K562 (cell line): Measurements from ENCODE around the gene PITRM1. TPM values are rescaled to one million over a fixed set of nuclear protein-coding genes. Genes with fewer than 3 reads are reported as not detected.

ENCODE experiments used
- ATAC-seq: fragments of 200-7000 bp; cut with Tn5 transposase; 3 replicates; pipeline ENCODE4 v1.9.1; 2020; ENCODE audit warnings: moderate library complexity
- BruUV-seq: library from RNA; stranded (reverse); fragments of 400-500 nt; replicated peaks from 2 replicates; lab custom pipeline; 2021; lab: Mats Ljungman, UMichigan
- CTCF ChIA-PET: fragments of 300-600 bp; formaldehyde crosslinking; extraction: SDS; loops from one replicate; lab custom pipeline; 2021; ENCODE audit warnings: low intra/inter-chr PET ratio; lab: Yijun Ruan, JAX
- POLR2A ChIA-PET: fragments of 300-600, 350-650 bp; sonication (Branson Sonifier 250); formaldehyde crosslinking; extraction: SDS; loops from one replicate; lab custom pipeline; 2021; ENCODE audit warnings: antibody characterized with exemption, inconsistent platforms; lab: Yijun Ruan, JAX
- DNase-seq, 4 experiments: peaks; one replicate each; pipeline versions ENCODE4 v3.0.0 to v3.0.0-alpha.2; 2011 to 2018; ENCODE audit warnings: low spot score in 3 of 4, mixed read lengths in 3 of 4; ENCODE audit errors: extremely low read depth in 1 of 4
- FAIRE-seq: peaks from 2 replicates; lab custom pipeline; 2011; peaks lifted over from hg19 to GRCh38; lab: Jason Lieb, UNC
- H2AFZ ChIP-seq: 2 replicates; pipeline ENCODE4 v1.6.0; 2011; ENCODE audit warnings: low read depth, low read length, control low read depth, inconsistent platforms
- H3K27ac ChIP-seq: fragments of 200-600 bp; 3 replicates; pipeline ENCODE4 v1.8.0; 2011; ENCODE audit warnings: low read depth, mild to moderate bottlenecking, control low read depth, inconsistent platforms, low read length, moderate library complexity, mixed read lengths; ENCODE audit errors: extremely low read depth
- H3K27me3 ChIP-seq, 2 experiments: fragments of 300-600 bp in 1 of 2; 2 replicates in 1 of 2; 3 replicates in 1 of 2; pipeline versions ENCODE4 v1.6.0 to v1.8.0; 2011; ENCODE audit warnings: inconsistent platforms in 2 of 2, low read length in 2 of 2, mild to moderate bottlenecking in 1 of 2, mixed read lengths in 1 of 2, moderate library complexity in 1 of 2; ENCODE audit not compliant: control insufficient read depth in 2 of 2, insufficient read depth in 2 of 2
- H3K36me3 ChIP-seq: fragments of 300-600 bp; 3 replicates; pipeline ENCODE4 v1.8.0; 2011; ENCODE audit warnings: mild to moderate bottlenecking, low read length, inconsistent platforms; ENCODE audit not compliant: control insufficient read depth, insufficient read depth
- H3K4me1 ChIP-seq, 2 experiments: fragments of 200-600 bp in 1 of 2; replicated peaks in 1 of 2; 2 replicates in 1 of 2; 3 replicates in 1 of 2; pipeline versions ENCODE4 v1.5.1 to v1.8.0; 2011; ENCODE audit warnings: inconsistent platforms in 2 of 2, low read length in 2 of 2, mild to moderate bottlenecking in 1 of 2, mixed read lengths in 1 of 2, moderate library complexity in 1 of 2; ENCODE audit not compliant: control insufficient read depth in 2 of 2, insufficient read depth in 2 of 2
- H3K4me2 ChIP-seq: 2 replicates; pipeline ENCODE4 v1.6.1; 2011; ENCODE audit warnings: low read length, control low read depth, inconsistent platforms, mixed read lengths; ENCODE audit not compliant: insufficient read depth
- H3K4me3 ChIP-seq: fragments of 200-600 bp; sonication (generic), shearing (Covaris generic); 2 replicates; pipeline ENCODE4 v1.5.1; 2016; ENCODE audit warnings: control low read depth, inconsistent platforms
- H3K79me2 ChIP-seq: fragments of 200-600 bp; 3 replicates; pipeline ENCODE4 v1.8.0; 2011; ENCODE audit warnings: low read length, inconsistent platforms; ENCODE audit not compliant: control insufficient read depth, insufficient read depth
- H3K9ac ChIP-seq, 2 experiments: 2 replicates each; pipeline versions ENCODE4 v1.6.0 to v1.6.1; 2011; ENCODE audit warnings: low read depth in 2 of 2, low read length in 2 of 2, control low read depth in 1 of 2, inconsistent platforms in 1 of 2, mild to moderate bottlenecking in 1 of 2, mixed read lengths in 1 of 2; ENCODE audit not compliant: insufficient read depth in 1 of 2
- H3K9me1 ChIP-seq: one replicate; pipeline ENCODE4 v1.6.0; 2011; ENCODE audit warnings: inconsistent platforms, mild to moderate bottlenecking, low read length, moderate library complexity; ENCODE audit not compliant: control insufficient read depth, insufficient read depth
- H3K9me3 ChIP-seq: replicated peaks from 2 replicates; pipeline ENCODE4 v1.5.1; 2011; ENCODE audit warnings: low read depth, low read length, inconsistent platforms; ENCODE audit not compliant: control insufficient read depth, insufficient read depth
- H4K20me1 ChIP-seq: replicated peaks from 2 replicates; pipeline ENCODE4 v1.6.1; 2011; ENCODE audit warnings: low read length, inconsistent platforms, mixed read lengths; ENCODE audit not compliant: control insufficient read depth, insufficient read depth
- CCAR2 ChIP-seq: fragments of 200-400 bp; formaldehyde crosslinking; IDR thresholded peaks from 2 replicates; pipeline ENCODE4 v1.6.1; 2017; ENCODE audit warnings: mild to moderate bottlenecking, low read depth, low read length
- FOSL1 ChIP-seq: fragments of 200-800 bp; sonication (Bioruptor generic); conservative IDR thresholded peaks from 2 replicates; pipeline ENCODE4 v1.6.1; 2016; ENCODE audit warnings: missing genetic modification characterization, missing compliant biosample characterization
- GTF3C2 ChIP-seq: IDR thresholded peaks from 3 replicates; pipeline ENCODE4 v1.6.1; 2011; ENCODE audit warnings: borderline replicate concordance, mild to moderate bottlenecking, moderate library complexity; ENCODE audit not compliant: insufficient read length; ENCODE audit errors: extremely low read depth
- MAZ ChIP-seq, 2 experiments: fragments of 450-650 bp in 1 of 2; sonication (generic) in 1 of 2; formaldehyde crosslinking; IDR thresholded peaks in 1 of 2; conservative IDR thresholded peaks in 1 of 2; 2 replicates each; pipeline versions ENCODE4 v1.4.0 to v1.5.0; 2020; ENCODE audit warnings: mild to moderate bottlenecking in 1 of 2, missing genetic modification reagents in 1 of 2
- NEUROD1 ChIP-seq: fragments of 150-350 bp; IDR thresholded peaks from 2 replicates; pipeline ENCODE4 v1.6.1; 2014; ENCODE audit warnings: borderline replicate concordance, low read length, low read depth; ENCODE audit not compliant: partially characterized antibody
- PCBP2 ChIP-seq: fragments of 200-400 bp; formaldehyde crosslinking; IDR thresholded peaks from 2 replicates; pipeline ENCODE4 v1.6.1; 2018; ENCODE audit warnings: low read length, low read depth, mild to moderate bottlenecking, moderate library complexity; ENCODE audit not compliant: poor library complexity, severe bottlenecking
- PHB ChIP-seq: fragments of 250-450 bp; sonication (Bioruptor Pico); IDR thresholded peaks from 2 replicates; pipeline ENCODE4 v1.5.0; 2021
- POLR2AphosphoS5 ChIP-seq: IDR thresholded peaks from 2 replicates; pipeline ENCODE4 v1.6.1; 2011; ENCODE audit warnings: mild to moderate bottlenecking, low read depth, low read length, moderate library complexity; ENCODE audit not compliant: control insufficient read depth, insufficient read depth
- TEAD1 ChIP-seq, 2 experiments: fragments of 450-650 bp in 1 of 2; sonication (generic) in 1 of 2; formaldehyde crosslinking; IDR thresholded peaks; 2 replicates each; pipeline versions ENCODE4 v1.4.0 to v1.8.0; 2020 to 2022; ENCODE audit warnings: mild to moderate bottlenecking in 2 of 2, missing genetic modification reagents in 1 of 2
- TGIF2 ChIP-seq: sonication (generic); formaldehyde crosslinking; IDR thresholded peaks from 2 replicates; pipeline ENCODE4 v1.8.1; 2022; ENCODE audit warnings: mild to moderate bottlenecking, missing genetic modification reagents, moderate library complexity
- ZEB2 ChIP-seq: fragments of 450-650 bp; IDR thresholded peaks from 2 replicates; pipeline ENCODE4 v1.6.1; 2016
- ZFP36 ChIP-seq: fragments of 150-350 bp; IDR thresholded peaks from 2 replicates; pipeline ENCODE4 v1.6.1; 2018; ENCODE audit warnings: low read length, low read depth; ENCODE audit not compliant: partially characterized antibody
- ZNF57 ChIP-seq: fragments of 450-650 bp; formaldehyde crosslinking; IDR thresholded peaks from 2 replicates; pipeline ENCODE4 v1.4.0; 2020; ENCODE audit warnings: mild to moderate bottlenecking, moderate library complexity
- WGBS: fragments of 100-300 bp; shearing (Covaris generic); methylation state at CpG from one replicate; pipeline ENCODE4 v1.1.6; 2016; ENCODE audit warnings: low coverage, mixed read lengths; ENCODE audit not compliant: insufficient coverage; ENCODE audit errors: missing lambda C conversion rate; 5-methylcytosine and 5-hydroxymethylcytosine counted together
- in situ Hi-C: fragments of 300-500 bp; cut with MboI; formaldehyde crosslinking; loops from 4 replicates; pipeline ENCODE4 v1.15.0; 2018; ENCODE audit warnings: inconsistent platforms, mixed read lengths
- intact Hi-C: fragments of 100-400 bp; cut with micrococcal nuclease; formaldehyde crosslinking; loops from 2 replicates; pipeline ENCODE4 v1.14.2; 2022
- polyA plus RNA-seq, 8 experiments: library from polyadenylated mRNA; depleted of rRNA in 4 of 8; stranded (reverse) in 5 of 8; unstranded in 3 of 8; fragments of >200 nt; fragmentation: Nextera tagmentation in 2 of 8; fragmentation: Illumina TruSeq in 1 of 8; extraction: Ambion mirVana in 2 of 8; extraction: Trizol in 1 of 8; gene quantifications; 2 replicates each; pipeline versions ENCODE4 v1.2.1 to v1.2.3, GENCODE V29; 2011 to 2014; ENCODE audit warnings: inconsistent platforms in 1 of 8, missing spikeins in 1 of 8
- total RNA-seq, 7 experiments: library from RNA; depleted of rRNA in 6 of 7; stranded (reverse); fragments of >200 nt in 6 of 7; fragmentation: Illumina TruSeq in 2 of 7; extraction: Trizol in 2 of 7; gene quantifications; 2 replicates each; pipeline versions ENCODE4 v1.2.1 to v1.2.3, GENCODE V29; 2011 to 2021; ENCODE audit warnings: low replicate concordance in 1 of 7
- TF ChIP-seq, protein P1 (sequence below), 2 experiments: fragments of 450-650 bp in 1 of 2; IDR thresholded peaks; 2 replicates each; pipeline ENCODE4 v1.6.1; 2011 to 2017; ENCODE audit warnings: low read depth in 2 of 2, antibody characterized with exemption in 1 of 2, borderline replicate concordance in 1 of 2, low read length in 1 of 2, mild to moderate bottlenecking in 1 of 2, mixed read lengths in 1 of 2; ENCODE audit not compliant: control insufficient read depth in 1 of 2

The PITRM1 gene
- total and polyA plus RNA-seq, 9 of the 15 experiments (the other 6 are each of a cell fraction or from before 2014, with no cell fraction given) = 21.1 to 70.4 (median 39.7) TPM

DNA sequence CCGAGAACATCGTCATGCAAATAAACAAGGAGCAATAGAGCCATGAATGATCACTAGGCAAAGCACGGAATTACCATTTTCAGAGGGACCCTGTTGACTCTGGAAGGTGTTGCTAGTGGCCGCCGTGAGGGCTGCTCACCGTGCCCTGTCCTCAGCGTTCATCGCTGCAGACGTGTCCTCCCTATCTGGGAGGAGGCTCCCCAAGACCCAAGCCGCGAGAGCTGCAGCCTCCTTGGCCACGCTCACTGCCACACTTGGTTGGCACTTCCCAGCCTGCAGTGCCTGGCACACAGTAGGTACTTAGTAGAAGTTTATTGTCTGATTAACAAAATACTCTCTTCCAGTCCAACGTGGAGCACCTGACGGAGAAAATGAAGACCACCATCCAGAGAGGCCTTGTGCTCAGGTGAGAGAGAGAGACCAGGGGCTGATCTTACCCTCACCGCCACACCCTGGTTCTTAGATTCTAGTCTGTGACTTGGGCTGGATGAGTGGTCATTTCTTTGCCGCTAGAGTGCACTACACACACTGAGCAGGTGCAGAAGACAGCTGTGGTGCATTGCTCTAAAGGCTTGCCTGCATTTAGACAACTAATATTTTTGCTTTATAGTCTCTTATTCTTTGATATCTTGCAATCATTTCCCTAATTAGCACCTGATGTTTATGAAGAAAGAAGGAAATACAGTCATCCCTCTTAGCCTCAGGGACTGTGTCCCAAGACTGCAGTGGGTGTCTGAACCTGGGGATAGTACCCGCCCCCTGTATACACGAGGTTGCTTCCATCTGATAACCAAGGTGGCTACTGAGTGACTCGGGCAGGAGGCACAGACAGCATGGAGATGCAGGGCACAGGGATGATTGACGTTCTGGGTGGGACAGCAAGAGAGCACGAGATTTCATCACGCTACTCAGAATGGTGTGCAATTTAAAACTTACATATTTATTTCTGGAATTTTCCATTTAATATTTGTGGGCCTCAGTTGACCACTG lies 40.3 kb downstream of the PITRM1 start:
- intact Hi-C loops = no loop called here
- H3K79me2 ChIP-seq = no peaks in the 10 kb centered on the region
- no peaks in the 10 kb centered on the region for H3K27me3 ChIP-seq
- CTCF ChIA-PET = no interaction called here
- ATAC-seq = peak; percentile 30; the same call in 1 of the 3 replicates
- no peak overlapping the region for H3K4me3 ChIP-seq
- in situ Hi-C loops = no loop called here
- H3K4me1 ChIP-seq = no peaks in the 10 kb centered on the region
- DNase-seq = no peak
- 87% methylated on average over 22 of the region's 22 CpGs for WGBS
- no peaks in the 10 kb centered on the region for H4K20me1 ChIP-seq
- no peak overlapping the region; the same call in 2 of the 3 replicates for H3K27ac ChIP-seq
- FAIRE-seq = no peak
- no peak overlapping the region for H3K9ac ChIP-seq
- no peaks in the 10 kb centered on the region for H3K9me1 ChIP-seq
- POLR2A ChIA-PET = interaction anchor here (0.9 kb wide), 1 partner anchor 17 kb away, joined by 3 read pairs; no protein-coding TSS in a partner anchor
- BruUV-seq = no TSS peak
- no peak overlapping the region for H3K4me2 ChIP-seq
- H2AFZ ChIP-seq = no peak overlapping the region
- peaks cover 92% of the 10 kb centered on the region for H3K36me3 ChIP-seq
- H3K9me3 ChIP-seq = no peaks in the 10 kb centered on the region
- TF ChIP-seq PHB (CRISPR knock-in tag) (no peak), ZEB2 (no peak), TEAD1 (CRISPR knock-in tag; IDR thresholded peaks at IDR 0.05) (no peak), GTF3C2 (no peak), ZFP36 (no peak), NEUROD1 (no peak), PCBP2 (no peak), POLR2AphosphoS5 (no peak), ZNF57 (CRISPR knock-in tag) (no peak), CCAR2 (no peak), MAZ (CRISPR knock-in tag; conservative IDR thresholded peaks at IDR 0.05 in 1 of 2, IDR thresholded peaks at IDR 0.05 in 1 of 2) (no peak), TGIF2 (no peak), FOSL1 (tag) (0 out of 2 replicates have a peak, but pooled peaks have one; percentile 16)
- TF ChIP-seq, protein P1, sequence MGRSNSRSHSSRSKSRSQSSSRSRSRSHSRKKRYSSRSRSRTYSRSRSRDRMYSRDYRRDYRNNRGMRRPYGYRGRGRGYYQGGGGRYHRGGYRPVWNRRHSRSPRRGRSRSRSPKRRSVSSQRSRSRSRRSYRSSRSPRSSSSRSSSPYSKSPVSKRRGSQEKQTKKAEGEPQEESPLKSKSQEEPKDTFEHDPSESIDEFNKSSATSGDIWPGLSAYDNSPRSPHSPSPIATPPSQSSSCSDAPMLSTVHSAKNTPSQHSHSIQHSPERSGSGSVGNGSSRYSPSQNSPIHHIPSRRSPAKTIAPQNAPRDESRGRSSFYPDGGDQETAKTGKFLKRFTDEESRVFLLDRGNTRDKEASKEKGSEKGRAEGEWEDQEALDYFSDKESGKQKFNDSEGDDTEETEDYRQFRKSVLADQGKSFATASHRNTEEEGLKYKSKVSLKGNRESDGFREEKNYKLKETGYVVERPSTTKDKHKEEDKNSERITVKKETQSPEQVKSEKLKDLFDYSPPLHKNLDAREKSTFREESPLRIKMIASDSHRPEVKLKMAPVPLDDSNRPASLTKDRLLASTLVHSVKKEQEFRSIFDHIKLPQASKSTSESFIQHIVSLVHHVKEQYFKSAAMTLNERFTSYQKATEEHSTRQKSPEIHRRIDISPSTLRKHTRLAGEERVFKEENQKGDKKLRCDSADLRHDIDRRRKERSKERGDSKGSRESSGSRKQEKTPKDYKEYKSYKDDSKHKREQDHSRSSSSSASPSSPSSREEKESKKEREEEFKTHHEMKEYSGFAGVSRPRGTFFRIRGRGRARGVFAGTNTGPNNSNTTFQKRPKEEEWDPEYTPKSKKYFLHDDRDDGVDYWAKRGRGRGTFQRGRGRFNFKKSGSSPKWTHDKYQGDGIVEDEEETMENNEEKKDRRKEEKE (IDR thresholded peaks at IDR 0.05; ENCODE audit: borderline replicate concordance in 1 of 2, control insufficient read depth in 1 of 2, low read depth in 2 of 2, low read length in 1 of 2) = no peak
